ENCODE measurements around the gene PLCD3.

GRCh38 chr17:45129940-45130680 is 2.2 kb downstream of the PLCD3 start:
- TF ChIP-seq, protein P1, sequence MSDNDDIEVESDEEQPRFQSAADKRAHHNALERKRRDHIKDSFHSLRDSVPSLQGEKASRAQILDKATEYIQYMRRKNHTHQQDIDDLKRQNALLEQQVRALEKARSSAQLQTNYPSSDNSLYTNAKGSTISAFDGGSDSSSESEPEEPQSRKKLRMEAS (IDR thresholded peaks at IDR 0.05; ENCODE audit: low read depth, low read length), result no peak
- TF ChIP-seq, protein P2, sequence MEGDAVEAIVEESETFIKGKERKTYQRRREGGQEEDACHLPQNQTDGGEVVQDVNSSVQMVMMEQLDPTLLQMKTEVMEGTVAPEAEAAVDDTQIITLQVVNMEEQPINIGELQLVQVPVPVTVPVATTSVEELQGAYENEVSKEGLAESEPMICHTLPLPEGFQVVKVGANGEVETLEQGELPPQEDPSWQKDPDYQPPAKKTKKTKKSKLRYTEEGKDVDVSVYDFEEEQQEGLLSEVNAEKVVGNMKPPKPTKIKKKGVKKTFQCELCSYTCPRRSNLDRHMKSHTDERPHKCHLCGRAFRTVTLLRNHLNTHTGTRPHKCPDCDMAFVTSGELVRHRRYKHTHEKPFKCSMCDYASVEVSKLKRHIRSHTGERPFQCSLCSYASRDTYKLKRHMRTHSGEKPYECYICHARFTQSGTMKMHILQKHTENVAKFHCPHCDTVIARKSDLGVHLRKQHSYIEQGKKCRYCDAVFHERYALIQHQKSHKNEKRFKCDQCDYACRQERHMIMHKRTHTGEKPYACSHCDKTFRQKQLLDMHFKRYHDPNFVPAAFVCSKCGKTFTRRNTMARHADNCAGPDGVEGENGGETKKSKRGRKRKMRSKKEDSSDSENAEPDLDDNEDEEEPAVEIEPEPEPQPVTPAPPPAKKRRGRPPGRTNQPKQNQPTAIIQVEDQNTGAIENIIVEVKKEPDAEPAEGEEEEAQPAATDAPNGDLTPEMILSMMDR (IDR thresholded peaks at IDR 0.05; ENCODE audit: low read depth, low read length), result no peak
- TF ChIP-seq POLR2A (IDR thresholded peaks at IDR 0.05; ENCODE audit: extremely low read depth, insufficient read length) (no peak), MYC (IDR thresholded peaks at IDR 0.05; ENCODE audit: low read depth, low read length) (no peak)
